Measurements from ENCODE around the gene TMEM272.

Gene TMEM272

DNA sequence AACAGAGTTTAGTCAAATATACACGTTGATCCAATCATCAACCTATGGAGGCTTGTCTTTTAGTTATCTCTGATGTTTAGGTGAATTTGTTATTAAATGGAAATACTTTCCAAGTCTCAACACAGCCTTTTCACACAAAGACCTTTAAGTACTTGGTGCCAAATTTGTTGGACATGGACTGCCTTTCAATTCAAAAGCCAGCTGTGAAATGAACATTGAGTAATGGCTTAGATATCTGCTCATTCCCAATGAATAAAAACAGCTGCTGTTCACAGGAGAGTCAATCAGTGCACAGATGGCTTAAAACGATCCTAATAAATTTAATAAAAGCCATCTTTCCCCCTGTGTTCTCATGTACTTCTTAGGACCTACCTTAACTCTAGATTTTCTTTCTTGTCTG is 21.1 kb downstream of the TMEM272 start:
- no peak for DNase-seq (ENCODE audit: insufficient read length)
- FAIRE-seq: no peak

DNA sequence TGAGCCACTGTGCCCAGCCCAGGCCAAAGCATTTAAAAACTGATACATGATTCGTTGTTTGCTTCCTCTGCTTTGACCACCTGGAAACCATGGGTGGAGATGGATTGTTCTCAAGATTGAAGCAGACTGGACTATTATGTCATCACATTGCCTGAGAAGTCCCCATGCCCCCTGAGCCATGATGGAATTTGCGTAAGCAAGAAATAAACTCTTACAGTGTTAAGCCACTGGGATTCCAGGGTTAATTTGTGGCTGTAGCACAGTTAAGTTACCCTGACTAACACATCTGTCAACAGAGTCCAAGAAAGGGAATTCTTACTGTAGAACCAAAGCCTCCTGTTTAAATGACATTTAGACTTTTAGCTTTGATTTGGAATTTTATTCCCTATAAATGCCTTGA is 21.6 kb downstream of the TMEM272 start:
- TF ChIP-seq TAF1 (IDR thresholded peaks at IDR 0.05; ENCODE audit: borderline replicate concordance, low read depth, low read length): no peak
- TF ChIP-seq POLR2A (IDR thresholded peaks at IDR 0.05; ENCODE audit: low read depth, low read length): no peak
- TF ChIP-seq POLR2AphosphoS5 (IDR thresholded peaks at IDR 0.05; ENCODE audit: low read depth, low read length): no peak
- FAIRE-seq (no peak), DNase-seq (ENCODE audit: insufficient read length) (no peak)

More for the DNA sequence above, 21.1 kb downstream of the TMEM272 start:
- no peak for TF ChIP-seq POLR2A (IDR thresholded peaks at IDR 0.05; ENCODE audit: low read depth, low read length)
- no peak for TF ChIP-seq TAF1 (IDR thresholded peaks at IDR 0.05; ENCODE audit: borderline replicate concordance, low read depth, low read length)
- TF ChIP-seq POLR2AphosphoS5 (IDR thresholded peaks at IDR 0.05; ENCODE audit: low read depth, low read length): no peak

GRCh38 chr13:51822106-51822815 is 22.7 kb downstream of the TMEM272 start:
- DNase-seq (ENCODE audit: insufficient read length) (no peak), FAIRE-seq (peak; percentile 27)
- TF ChIP-seq TAF1 (IDR thresholded peaks at IDR 0.05; ENCODE audit: borderline replicate concordance, low read depth, low read length) (no peak), POLR2A (IDR thresholded peaks at IDR 0.05; ENCODE audit: low read depth, low read length) (no peak), POLR2AphosphoS5 (IDR thresholded peaks at IDR 0.05; ENCODE audit: low read depth, low read length) (no peak)

- no peak for TF ChIP-seq POLR2A (IDR thresholded peaks at IDR 0.05; ENCODE audit: low read depth, low read length)
- no peak for TF ChIP-seq POLR2AphosphoS5 (IDR thresholded peaks at IDR 0.05; ENCODE audit: low read depth, low read length)
- TF ChIP-seq TAF1 (IDR thresholded peaks at IDR 0.05; ENCODE audit: borderline replicate concordance, low read depth, low read length): no peak
- no peak for DNase-seq (ENCODE audit: insufficient read length)
- FAIRE-seq: peak; percentile 17
Measured at GRCh38 chr13:51821606-51822005, 23.4 kb downstream of the TMEM272 start.

DNA sequence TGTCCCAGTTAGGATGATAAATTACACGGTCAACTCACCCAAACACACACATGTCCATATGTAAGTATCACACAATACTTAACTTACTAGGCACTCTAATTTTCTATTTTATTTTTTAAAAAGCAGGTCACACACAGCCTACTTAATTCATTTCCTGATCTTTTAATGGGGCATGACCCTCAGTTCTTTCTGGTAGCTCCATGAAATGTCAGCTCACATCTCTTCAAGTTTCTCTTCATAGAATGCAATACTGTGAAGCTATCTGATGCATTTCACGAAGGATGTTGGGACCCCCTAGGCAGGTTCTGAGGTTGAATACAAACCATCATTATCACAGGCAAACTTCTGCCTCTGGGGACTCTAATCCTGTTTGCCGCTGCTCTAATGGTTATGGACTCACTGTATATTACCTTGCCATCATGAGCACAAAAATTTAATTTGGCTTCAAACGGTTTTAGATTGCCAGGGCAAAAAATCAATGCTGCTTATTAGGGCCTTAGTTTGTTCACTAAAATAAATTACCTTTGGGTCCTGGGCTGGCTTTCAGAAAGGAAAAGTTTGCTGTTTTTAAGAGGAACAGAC is 24.9 kb downstream of the TMEM272 start:
- no peak for TF ChIP-seq POLR2AphosphoS5 (IDR thresholded peaks at IDR 0.05; ENCODE audit: low read depth, low read length)
- DNase-seq (ENCODE audit: insufficient read length) (no peak), FAIRE-seq (peak; percentile 14)

- no peak for FAIRE-seq
- TF ChIP-seq POLR2AphosphoS5 (IDR thresholded peaks at IDR 0.05; ENCODE audit: low read depth, low read length) (no peak), POLR2A (IDR thresholded peaks at IDR 0.05; ENCODE audit: low read depth, low read length) (no peak), TAF1 (IDR thresholded peaks at IDR 0.05; ENCODE audit: borderline replicate concordance, low read depth, low read length) (no peak)
Measured at GRCh38 chr13:51819544-51819943, 25.4 kb downstream of the TMEM272 start.

DNA sequence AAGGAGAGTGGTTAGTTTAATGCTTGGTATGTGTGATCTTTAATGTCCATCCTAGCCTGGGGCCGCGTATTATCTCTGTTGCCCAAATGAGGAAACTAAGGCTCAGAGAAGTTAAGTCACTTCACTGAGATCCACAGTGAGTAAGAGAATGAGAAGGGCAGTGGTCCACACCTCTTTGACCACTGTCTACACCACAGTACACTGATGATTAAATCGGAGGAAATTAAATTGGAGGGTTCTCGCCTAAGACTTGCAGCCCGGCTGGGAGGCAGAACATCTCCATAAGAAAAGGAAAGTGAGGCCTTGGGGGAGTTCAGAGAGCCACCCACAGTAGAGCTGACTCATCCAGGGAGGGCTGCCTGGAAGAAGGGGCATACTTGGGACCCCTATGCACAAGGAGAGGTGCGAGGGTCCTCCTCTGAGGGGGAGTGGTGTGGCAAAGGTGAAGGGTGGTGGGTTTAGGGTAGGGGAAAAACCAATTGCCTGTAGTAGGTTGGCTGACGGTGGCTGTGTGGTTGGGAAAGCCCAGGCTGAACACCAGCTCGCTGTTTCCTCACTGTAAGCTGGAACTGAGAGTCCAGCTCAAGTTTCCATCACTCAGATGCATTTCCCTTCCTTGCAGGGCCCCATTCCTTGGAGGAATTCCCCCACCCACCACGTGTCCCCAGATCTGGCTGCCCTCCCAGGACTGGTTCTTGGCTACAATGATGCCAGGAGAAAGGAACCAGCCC is 26.0 kb downstream of the TMEM272 start:
- DNase-seq (ENCODE audit: insufficient read length) (no peak), FAIRE-seq (peak; percentile 93)
- TF ChIP-seq TAF1 (IDR thresholded peaks at IDR 0.05; ENCODE audit: borderline replicate concordance, low read depth, low read length) (no peak), POLR2A (IDR thresholded peaks at IDR 0.05; ENCODE audit: low read depth, low read length) (no peak), POLR2AphosphoS5 (IDR thresholded peaks at IDR 0.05; ENCODE audit: low read depth, low read length) (no peak)

More at GRCh38 chr13:51819544-51819943, 25.4 kb downstream of the TMEM272 start:
- no peak for DNase-seq (ENCODE audit: insufficient read length)

DNA sequence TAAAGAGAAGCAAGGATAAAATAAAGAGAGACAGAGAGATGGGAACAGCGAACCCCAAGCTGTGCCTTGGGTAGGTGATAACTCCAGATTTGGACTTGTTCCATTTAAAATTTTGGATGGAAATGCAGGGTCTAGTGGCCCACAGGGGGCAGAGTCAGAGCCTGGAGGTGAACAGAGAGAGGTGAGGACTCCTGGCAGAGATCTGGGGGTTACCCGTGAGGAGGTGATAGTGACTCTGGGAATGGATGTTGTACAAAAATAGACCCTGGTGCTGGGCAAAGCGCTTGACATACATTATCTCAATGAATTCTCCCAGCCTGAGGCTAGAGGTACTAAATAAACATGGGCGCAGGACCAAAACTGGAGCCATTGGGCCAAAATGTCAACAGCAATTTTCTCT is 26.7 kb downstream of the TMEM272 start:
- DNase-seq (ENCODE audit: insufficient read length) (no peak), FAIRE-seq (no peak)
- TF ChIP-seq POLR2AphosphoS5 (IDR thresholded peaks at IDR 0.05; ENCODE audit: low read depth, low read length) (no peak), POLR2A (IDR thresholded peaks at IDR 0.05; ENCODE audit: low read depth, low read length) (no peak), TAF1 (IDR thresholded peaks at IDR 0.05; ENCODE audit: borderline replicate concordance, low read depth, low read length) (no peak)

- DNase-seq (ENCODE audit: insufficient read length): no peak
- no peak for FAIRE-seq
- TF ChIP-seq TAF1 (IDR thresholded peaks at IDR 0.05; ENCODE audit: borderline replicate concordance, low read depth, low read length): no peak
- TF ChIP-seq POLR2A (IDR thresholded peaks at IDR 0.05; ENCODE audit: low read depth, low read length): no peak
- TF ChIP-seq POLR2AphosphoS5 (IDR thresholded peaks at IDR 0.05; ENCODE audit: low read depth, low read length): no peak
Measured at GRCh38 chr13:51817717-51818116, 27.3 kb downstream of the TMEM272 start.

GRCh38 chr13:51816604-51817249 is 28.2 kb downstream of the TMEM272 start:
- FAIRE-seq (no peak), DNase-seq (ENCODE audit: insufficient read length) (no peak)
- TF ChIP-seq TAF1 (IDR thresholded peaks at IDR 0.05; ENCODE audit: borderline replicate concordance, low read depth, low read length): no peak

GRCh38 chr13:51815848-51816247 is 29.1 kb downstream of the TMEM272 start:
- no peak for FAIRE-seq
- TF ChIP-seq POLR2AphosphoS5 (IDR thresholded peaks at IDR 0.05; ENCODE audit: low read depth, low read length): no peak
- TF ChIP-seq TAF1 (IDR thresholded peaks at IDR 0.05; ENCODE audit: borderline replicate concordance, low read depth, low read length): no peak
- TF ChIP-seq POLR2A (IDR thresholded peaks at IDR 0.05; ENCODE audit: low read depth, low read length): no peak
- no peak for DNase-seq (ENCODE audit: insufficient read length)

All from GM12892 (cell line).